Osteoblast (primary cell): ENCODE measurements around the gene CNGA4. TPM values are rescaled to one million over a fixed set of nuclear protein-coding genes. Genes with fewer than 3 reads are reported as not detected.

Experiments used
- DNase-seq: peaks from one replicate; pipeline ENCODE4 v3.0.0; 2011; ENCODE audit warnings: low spot score, mixed read lengths; ENCODE audit not compliant: insufficient read length; ENCODE audit errors: missing footprints
- H2AFZ ChIP-seq: 2 replicates; pipeline ENCODE4 v1.6.0; 2011; ENCODE audit warnings: mild to moderate bottlenecking, low read length
- H3K27ac ChIP-seq: 2 replicates; pipeline ENCODE4 v1.5.1; 2011; ENCODE audit warnings: mild to moderate bottlenecking, low read depth, low read length, moderate library complexity
- H3K27me3 ChIP-seq: 2 replicates; pipeline ENCODE4 v1.6.0; 2012; ENCODE audit warnings: mild to moderate bottlenecking, control low read depth, inconsistent platforms, low read length, moderate library complexity; ENCODE audit not compliant: insufficient read depth
- H3K36me3 ChIP-seq: 2 replicates; pipeline ENCODE4 v1.5.1; 2011; ENCODE audit warnings: mild to moderate bottlenecking, low read length, control low read depth, moderate library complexity; ENCODE audit not compliant: insufficient read depth
- H3K4me1 ChIP-seq: 2 replicates; pipeline ENCODE4 v1.5.1; 2011; ENCODE audit warnings: mild to moderate bottlenecking, low read length, control low read depth, moderate library complexity; ENCODE audit not compliant: insufficient read depth
- H3K4me2 ChIP-seq: 2 replicates; pipeline ENCODE4 v1.6.0; 2011; ENCODE audit warnings: mild to moderate bottlenecking, low read length; ENCODE audit not compliant: insufficient read depth
- H3K4me3 ChIP-seq: fragments of 200-600 bp; sonication (generic); 3 replicates; pipeline ENCODE4 v1.5.1; 2012; ENCODE audit warnings: mild to moderate bottlenecking, low read length, inconsistent platforms; ENCODE audit not compliant: insufficient read depth
- H3K79me2 ChIP-seq: 2 replicates; pipeline ENCODE4 v1.6.0; 2012; ENCODE audit warnings: mild to moderate bottlenecking, low read length, control low read depth, inconsistent platforms; ENCODE audit not compliant: insufficient read depth
- H3K9me3 ChIP-seq: 2 replicates; pipeline ENCODE4 v1.5.1; 2011; ENCODE audit warnings: low read depth, low read length, control low read depth
- H4K20me1 ChIP-seq: 2 replicates; pipeline ENCODE4 v1.6.0; 2012; ENCODE audit warnings: mild to moderate bottlenecking, low read length, control low read depth; ENCODE audit not compliant: insufficient read depth
- CTCF ChIP-seq: IDR thresholded peaks from 2 replicates; pipeline ENCODE4 v1.5.1; 2011; ENCODE audit warnings: mild to moderate bottlenecking, low read depth, low read length, moderate library complexity; ENCODE audit errors: extremely low read depth
- total RNA-seq: library from RNA; depleted of rRNA; stranded (reverse); fragments of >200 nt; gene quantifications from 2 replicates; pipeline ENCODE4 v1.2.3, GENCODE V29; 2012

CNGA4 gene
- total RNA-seq, 1 donor, result under 0.01 TPM

- Histone ChIP-seq H3K27ac (no peak overlapping the region), H3K27me3 (no peaks in the 10 kb centered on the region), H4K20me1 (peaks cover 3% of the 10 kb centered on the region), H3K36me3 (no peaks in the 10 kb centered on the region), H3K9me3 (no peaks in the 10 kb centered on the region), H3K4me3 (no peak overlapping the region), H3K79me2 (peaks cover 92% of the 10 kb centered on the region), H2AFZ (no peak overlapping the region), H3K4me2 (no peak overlapping the region), H3K4me1 (peaks cover 6% of the 10 kb centered on the region)
- no peak for DNase-seq
- TF ChIP-seq CTCF, result no peak
Observed at GRCh38 chr11:6229911-6230310, 9.0 kb upstream of the CNGA4 start.

DNA sequence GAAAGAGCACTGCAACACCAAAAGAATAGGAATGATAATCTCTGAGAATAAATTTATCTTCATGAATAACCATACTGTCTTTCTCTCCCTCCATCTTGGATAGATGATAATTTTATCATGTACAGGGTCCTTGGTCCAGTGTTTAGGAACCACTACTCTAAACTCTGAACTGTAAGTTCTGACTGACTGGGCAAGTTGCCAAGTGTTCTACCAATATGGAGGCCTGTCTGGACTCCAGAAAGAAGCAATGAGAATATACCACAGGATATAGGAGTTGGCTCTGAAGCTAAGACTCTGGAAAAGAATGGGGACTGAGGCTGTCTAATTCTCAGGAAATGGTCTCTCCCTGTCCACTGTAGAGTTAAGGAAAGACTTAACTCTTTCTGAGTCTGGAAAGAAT lies 6.0 kb upstream of the CNGA4 start:
- no peaks in the 10 kb centered on the region for H3K27me3 ChIP-seq
- peaks cover 2% of the 10 kb centered on the region for H4K20me1 ChIP-seq
- no peaks in the 10 kb centered on the region for H3K36me3 ChIP-seq
- peaks cover 62% of the 10 kb centered on the region for H3K79me2 ChIP-seq
- no peak for DNase-seq
- TF ChIP-seq CTCF, result no peak
- peaks cover 11% of the 10 kb centered on the region for H3K4me1 ChIP-seq
- peak overlapping the region; percentile 96 for H3K4me2 ChIP-seq
- H3K4me3 ChIP-seq, result no peak overlapping the region
- H3K27ac ChIP-seq, result no peak overlapping the region
- H3K9me3 ChIP-seq, result no peaks in the 10 kb centered on the region
- no peak overlapping the region for H2AFZ ChIP-seq

- peak overlapping the region; percentile 93 for H3K27ac ChIP-seq
- peak overlapping the region; percentile 98 for H2AFZ ChIP-seq
- DNase-seq, result peak; percentile 82
- no peak for TF ChIP-seq CTCF
- H4K20me1 ChIP-seq, result peaks cover 2% of the 10 kb centered on the region
- no peaks in the 10 kb centered on the region for H3K9me3 ChIP-seq
- peak overlapping the region; percentile 98 for H3K4me3 ChIP-seq
- H3K4me1 ChIP-seq, result peaks cover 11% of the 10 kb centered on the region
- peak overlapping the region; percentile 96 for H3K4me2 ChIP-seq
- H3K27me3 ChIP-seq, result no peaks in the 10 kb centered on the region
- peaks cover 54% of the 10 kb centered on the region for H3K79me2 ChIP-seq
- no peaks in the 10 kb centered on the region for H3K36me3 ChIP-seq
Observed at GRCh38 chr11:6233984-6234386, 4.9 kb upstream of the CNGA4 start.

GRCh38 chr11:6234387-6235107 lies 4.3 kb upstream of the CNGA4 start, which contains the start of gene FHIP1B:
Gene FHIP1B (minus strand): TSS chr11:6234636. CDS start chr11:6224516, 10,120 bp downstream.
- TF ChIP-seq CTCF, result no peak
- Histone ChIP-seq H3K36me3 (no peaks in the 10 kb centered on the region), H3K79me2 (peaks cover 49% of the 10 kb centered on the region), H3K4me3 (peak within 1 kb of the TSS; percentile 98), H3K4me1 (peaks cover 11% of the 10 kb centered on the region), H3K27ac (peak within 1 kb of the TSS; percentile 93), H3K27me3 (no peaks in the 10 kb centered on the region), H3K9me3 (no peaks in the 10 kb centered on the region), H2AFZ (peak within 1 kb of the TSS; percentile 100), H3K4me2 (peak within 1 kb of the TSS; percentile 97), H4K20me1 (no peaks in the 10 kb centered on the region)
- DNase-seq, result peak; percentile 99
